ENCODE results near the gene RASSF8. TPM values are rescaled to one million over a fixed set of nuclear protein-coding genes. Genes with fewer than 3 reads are reported as not detected.

The RASSF8 gene
- total RNA-seq, 3 donors from 2014 or later (not counting 1 experiment from before 2014, with no cell fraction given), result 0.35 to 1.3 (median 1.2) TPM

GRCh38 chr12:25970916-25971653, 12.6 kb downstream of the RASSF8 start:
- Mint-ChIP-seq H3K27me3 (ENCODE audit: low read depth in 2 of 2) (peaks cover 15 to 47% of the 10 kb centered on the region in 2 donors), H3K36me3 (no peaks in the 10 kb centered on the region), H3K9me3 (no peaks in the 10 kb centered on the region), H3K4me1 (no peaks in the 10 kb centered on the region), H3K27ac (no peak overlapping the region), H3K4me3 (no peak overlapping the region)
- 89% methylated on average over 5 of the region's 5 CpGs for WGBS (ENCODE audit: insufficient coverage)
- Histone ChIP-seq H3K4me3 (ENCODE audit: low read length) (no peak overlapping the region), H3K27ac (ENCODE audit: low read length) (no peak overlapping the region), H3K36me3 (ENCODE audit: control insufficient read depth, insufficient read depth, low read length) (no peaks in the 10 kb centered on the region), H3K4me1 (ENCODE audit: control insufficient read depth, insufficient read depth, low read length) (no peaks in the 10 kb centered on the region), H3K27me3 (ENCODE audit: control insufficient read depth, insufficient read depth, low read length) (peaks cover 2% of the 10 kb centered on the region), H3K9me3 (ENCODE audit: control insufficient read depth, insufficient read depth, low read length) (no peaks in the 10 kb centered on the region)
- intact Hi-C loops (cut with micrococcal nuclease), result no loop called here
- TF ChIP-seq CTCF (IDR thresholded peaks at IDR 0.05), result no peak
- DNase-seq (no peak), ATAC-seq (no peak)

- Histone ChIP-seq H3K4me1 (ENCODE audit: control insufficient read depth, insufficient read depth, low read length) (no peaks in the 10 kb centered on the region), H3K4me3 (ENCODE audit: low read length) (no peak overlapping the region), H3K27me3 (ENCODE audit: control insufficient read depth, insufficient read depth, low read length) (peaks cover 2% of the 10 kb centered on the region), H3K9me3 (ENCODE audit: control insufficient read depth, insufficient read depth, low read length) (no peaks in the 10 kb centered on the region), H3K27ac (ENCODE audit: low read length) (no peak overlapping the region), H3K36me3 (ENCODE audit: control insufficient read depth, insufficient read depth, low read length) (no peaks in the 10 kb centered on the region)
- ATAC-seq (no peak), DNase-seq (no peak)
- Mint-ChIP-seq H3K4me3 (no peak overlapping the region), H3K36me3 (no peaks in the 10 kb centered on the region), H3K9me3 (no peaks in the 10 kb centered on the region), H3K27ac (no peak overlapping the region), H3K27me3 (ENCODE audit: low read depth in 2 of 2) (peaks cover 17 to 47% of the 10 kb centered on the region in 2 donors), H3K4me1 (no peaks in the 10 kb centered on the region)
- 94% methylated on average over 1 of the region's 2 CpGs for WGBS (ENCODE audit: insufficient coverage)
- no peak for TF ChIP-seq CTCF (IDR thresholded peaks at IDR 0.05)
- intact Hi-C loops (cut with micrococcal nuclease), result no loop called here
Observed at GRCh38 chr12:25971654-25972041, 13.2 kb downstream of the RASSF8 start.

GRCh38 chr12:25972783-25973182, 14.3 kb downstream of the RASSF8 start:
- Mint-ChIP-seq H3K27me3 (ENCODE audit: low read depth in 2 of 2) (peaks cover 19 to 36% of the 10 kb centered on the region in 2 donors), H3K4me3 (no peak overlapping the region), H3K36me3 (no peaks in the 10 kb centered on the region), H3K27ac (no peak overlapping the region), H3K9me3 (no peaks in the 10 kb centered on the region), H3K4me1 (no peaks in the 10 kb centered on the region)
- TF ChIP-seq CTCF (IDR thresholded peaks at IDR 0.05), result no peak
- no peak overlapping the region for H3K4me3 ChIP-seq (ENCODE audit: low read length)
- H3K4me1 ChIP-seq (ENCODE audit: control insufficient read depth, insufficient read depth, low read length), result no peaks in the 10 kb centered on the region
- DNase-seq (no peak), ATAC-seq (no peak)
- H3K9me3 ChIP-seq (ENCODE audit: control insufficient read depth, insufficient read depth, low read length), result no peaks in the 10 kb centered on the region
- WGBS (ENCODE audit: insufficient coverage), result 80% methylated on average over 2 of the region's 2 CpGs
- H3K36me3 ChIP-seq (ENCODE audit: control insufficient read depth, insufficient read depth, low read length), result no peaks in the 10 kb centered on the region
- H3K27me3 ChIP-seq (ENCODE audit: control insufficient read depth, insufficient read depth, low read length), result no peaks in the 10 kb centered on the region
- intact Hi-C loops (cut with micrococcal nuclease), result no loop called here
- H3K27ac ChIP-seq (ENCODE audit: low read length), result no peak overlapping the region

GRCh38 chr12:25975179-25975578, 16.7 kb downstream of the RASSF8 start:
- no peak for TF ChIP-seq CTCF (IDR thresholded peaks at IDR 0.05)
- H3K4me3 ChIP-seq (ENCODE audit: low read length), result no peak overlapping the region
- no peak overlapping the region for H3K4me3 Mint-ChIP-seq
- no peak overlapping the region for H3K27ac Mint-ChIP-seq
- H3K9me3 Mint-ChIP-seq, result no peaks in the 10 kb centered on the region
- H3K4me1 Mint-ChIP-seq, result no peaks in the 10 kb centered on the region
- no peaks in the 10 kb centered on the region for H3K27me3 ChIP-seq (ENCODE audit: control insufficient read depth, insufficient read depth, low read length)
- no peak overlapping the region for H3K27ac ChIP-seq (ENCODE audit: low read length)
- H3K27me3 Mint-ChIP-seq (ENCODE audit: low read depth in 2 of 2), result peaks cover 23 to 28% of the 10 kb centered on the region in 2 donors
- DNase-seq (no peak), ATAC-seq (no peak)
- H3K4me1 ChIP-seq (ENCODE audit: control insufficient read depth, insufficient read depth, low read length), result no peaks in the 10 kb centered on the region
- intact Hi-C loops (cut with micrococcal nuclease), result no loop called here
- H3K36me3 Mint-ChIP-seq, result no peaks in the 10 kb centered on the region
- WGBS (ENCODE audit: insufficient coverage), result 83% methylated on average over 1 of the region's 3 CpGs
- H3K9me3 ChIP-seq (ENCODE audit: control insufficient read depth, insufficient read depth, low read length), result no peaks in the 10 kb centered on the region
- H3K36me3 ChIP-seq (ENCODE audit: control insufficient read depth, insufficient read depth, low read length), result no peaks in the 10 kb centered on the region

Data from natural killer cell (primary cell).